Kidney (tissue), 14 donors: ENCODE data around the gene CSKMT. TPM values are rescaled to one million over a fixed set of nuclear protein-coding genes. Genes with fewer than 3 reads are reported as not detected.

Experiments used
- DNase-seq, 5 donors: peaks; one replicate each; pipeline ENCODE4 v3.0.0-alpha.2; 2013 to 2020
- FAIRE-seq: peaks from 2 replicates; lab custom pipeline; 2012; peaks lifted over from hg19 to GRCh38; lab: Jason Lieb, UNC
- H3K27ac ChIP-seq, 2 donors: one replicate each; pipeline ENCODE4 v1.7.0; 2013; ENCODE audit warnings: low read depth in 2 of 2, low read length in 2 of 2, inconsistent platforms in 1 of 2
- H3K27me3 ChIP-seq: one replicate; pipeline ENCODE4 v1.7.1; 2013; ENCODE audit warnings: low read length, inconsistent platforms; ENCODE audit not compliant: control insufficient read depth, insufficient read depth
- H3K36me3 ChIP-seq, 3 donors: one replicate each; pipeline versions ENCODE4 v1.7.0 to v1.7.1; 2013; ENCODE audit warnings: low read length in 3 of 3, control low read depth in 1 of 3, inconsistent platforms in 1 of 3; ENCODE audit not compliant: insufficient read depth in 3 of 3, control insufficient read depth in 2 of 3
- H3K4me1 ChIP-seq, 3 donors: one replicate each; pipeline versions ENCODE4 v1.7.0 to v1.7.1; 2013; ENCODE audit warnings: low read length in 3 of 3, inconsistent platforms in 1 of 3, low read depth in 1 of 3; ENCODE audit not compliant: control insufficient read depth in 2 of 3, insufficient read depth in 2 of 3
- H3K4me3 ChIP-seq, 3 donors: one replicate each; pipeline versions ENCODE4 v1.7.0 to v1.8.1; 2013; ENCODE audit warnings: low read length in 3 of 3, control low read depth in 1 of 3, inconsistent platforms in 1 of 3
- H3K9ac ChIP-seq, 3 donors: one replicate each; pipeline versions ENCODE4 v1.7.0 to v1.7.1; 2013; ENCODE audit warnings: low read length in 3 of 3, control low read depth in 1 of 3, inconsistent platforms in 1 of 3
- H3K9me3 ChIP-seq, 3 donors: one replicate each; pipeline versions ENCODE4 v1.7.0 to v1.7.1; 2013; ENCODE audit warnings: low read length in 3 of 3, control low read depth in 1 of 3, inconsistent platforms in 1 of 3; ENCODE audit not compliant: control insufficient read depth in 2 of 3, insufficient read depth in 1 of 3
- intact Hi-C: fragments of 100-400 bp; cut with DNase I; formaldehyde crosslinking; loops from one replicate; pipeline ENCODE4 v1.11.1; 2022
- polyA plus RNA-seq: library from polyadenylated mRNA; stranded (reverse); fragments of 350-450 nt; fragmentation: Illumina TruSeq; extraction: RNeasy Lipid Tissue Mini Kit (QIAGEN cat#74804); gene quantifications from one replicate; pipeline ENCODE4 v1.2.3, GENCODE V29; 2014; ENCODE audit warnings: low read depth, low replicate concordance; ENCODE audit not compliant: insufficient read depth
- total RNA-seq: library from RNA; stranded (reverse); fragmentation: NEBNext Ultra II Directional; extraction: Animal tissue kit (Norgen Biotek cat#: 25700); gene quantifications from one replicate; pipeline ENCODE4 v1.2.1, GENCODE V29; 2021
- TF ChIP-seq, protein P1 (sequence below): IDR thresholded peaks from 3 replicates; pipeline ENCODE4 v1.5.1; 2012; ENCODE audit warnings: mild to moderate bottlenecking, moderate library complexity, borderline replicate concordance; ENCODE audit not compliant: insufficient read depth; ENCODE audit errors: extremely low read depth
- donor health status: control.
- donor health status: control.
- donor health status: control.
- donor health status: control.
- donor health status: control.
- donor health status: DM: yes; HTN: yes; CAD: no.
- donor health status: Normal renal cell carcinoma (clear cell type).

CSKMT gene
- total and polyA plus RNA-seq, 2 donors from 2014 or later: 8.2 to 12.1 TPM

DNA sequence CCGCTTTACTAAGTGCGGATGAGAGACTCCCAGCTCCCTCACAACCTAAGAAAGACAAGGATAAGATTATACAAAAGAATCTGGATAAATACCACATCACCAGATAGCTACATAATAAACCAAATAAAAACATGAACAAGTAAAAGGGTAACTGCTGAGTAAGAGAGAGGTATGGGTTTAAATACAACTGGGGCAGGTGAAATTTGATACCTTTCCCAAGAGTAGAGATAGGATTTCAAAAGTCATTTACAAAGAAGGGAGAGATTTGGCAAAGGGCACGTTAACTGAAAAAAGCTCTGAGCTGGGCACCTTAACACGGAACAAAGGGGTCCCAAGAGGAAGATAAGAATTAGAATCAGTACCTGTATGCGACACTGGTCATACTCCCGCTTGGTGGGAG lies 12.0 kb downstream of the CSKMT start:
- intact Hi-C loops: no loop called here
- Histone ChIP-seq H3K4me3 (no peak overlapping the region), H3K4me1 (peaks cover 0 to 14% (median 8%) of the 10 kb centered on the region in 3 donors), H3K36me3 (peaks cover 0 to 5% (median 2%) of the 10 kb centered on the region in 3 donors), H3K27ac (no peak overlapping the region), H3K9me3 (no peaks in the 10 kb centered on the region), H3K9ac (no peak overlapping the region), H3K27me3 (no peaks in the 10 kb centered on the region)
- TF ChIP-seq, protein P1, sequence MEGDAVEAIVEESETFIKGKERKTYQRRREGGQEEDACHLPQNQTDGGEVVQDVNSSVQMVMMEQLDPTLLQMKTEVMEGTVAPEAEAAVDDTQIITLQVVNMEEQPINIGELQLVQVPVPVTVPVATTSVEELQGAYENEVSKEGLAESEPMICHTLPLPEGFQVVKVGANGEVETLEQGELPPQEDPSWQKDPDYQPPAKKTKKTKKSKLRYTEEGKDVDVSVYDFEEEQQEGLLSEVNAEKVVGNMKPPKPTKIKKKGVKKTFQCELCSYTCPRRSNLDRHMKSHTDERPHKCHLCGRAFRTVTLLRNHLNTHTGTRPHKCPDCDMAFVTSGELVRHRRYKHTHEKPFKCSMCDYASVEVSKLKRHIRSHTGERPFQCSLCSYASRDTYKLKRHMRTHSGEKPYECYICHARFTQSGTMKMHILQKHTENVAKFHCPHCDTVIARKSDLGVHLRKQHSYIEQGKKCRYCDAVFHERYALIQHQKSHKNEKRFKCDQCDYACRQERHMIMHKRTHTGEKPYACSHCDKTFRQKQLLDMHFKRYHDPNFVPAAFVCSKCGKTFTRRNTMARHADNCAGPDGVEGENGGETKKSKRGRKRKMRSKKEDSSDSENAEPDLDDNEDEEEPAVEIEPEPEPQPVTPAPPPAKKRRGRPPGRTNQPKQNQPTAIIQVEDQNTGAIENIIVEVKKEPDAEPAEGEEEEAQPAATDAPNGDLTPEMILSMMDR: no peak
- FAIRE-seq (no peak), DNase-seq (no peak)

DNA sequence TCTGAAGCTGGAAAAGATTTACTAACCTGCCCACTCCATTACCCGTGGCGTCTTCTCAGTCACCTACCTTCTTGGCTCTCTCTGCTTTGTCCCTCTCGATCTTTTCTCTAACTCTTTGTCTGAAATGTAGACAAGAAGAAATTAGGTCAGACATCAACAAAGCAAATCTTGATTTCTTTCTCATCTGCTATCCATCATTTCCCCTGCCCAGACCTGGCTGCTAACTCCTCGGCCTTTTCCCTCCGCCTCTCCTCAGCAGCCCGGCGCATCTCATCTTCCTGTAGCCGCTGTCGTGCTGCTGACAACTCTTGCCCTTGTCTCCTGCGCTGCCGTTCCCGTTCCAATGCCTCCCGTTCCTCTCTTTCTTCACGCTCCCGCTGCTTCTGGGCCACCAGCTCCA lies 12.6 kb downstream of the CSKMT start:
- Histone ChIP-seq H3K9me3 (no peaks in the 10 kb centered on the region), H3K27me3 (no peaks in the 10 kb centered on the region), H3K4me3 (peak overlapping the region in 2 of 3 donors; percentile 74 to 94), H3K36me3 (peaks cover 0 to 5% (median 2%) of the 10 kb centered on the region in 3 donors), H3K9ac (no peak overlapping the region), H3K4me1 (peaks cover 0 to 13% (median 8%) of the 10 kb centered on the region in 3 donors), H3K27ac (no peak overlapping the region)
- TF ChIP-seq, protein P1: no peak
- DNase-seq: no peak
- intact Hi-C loops: no loop called here
- no peak for FAIRE-seq

DNA sequence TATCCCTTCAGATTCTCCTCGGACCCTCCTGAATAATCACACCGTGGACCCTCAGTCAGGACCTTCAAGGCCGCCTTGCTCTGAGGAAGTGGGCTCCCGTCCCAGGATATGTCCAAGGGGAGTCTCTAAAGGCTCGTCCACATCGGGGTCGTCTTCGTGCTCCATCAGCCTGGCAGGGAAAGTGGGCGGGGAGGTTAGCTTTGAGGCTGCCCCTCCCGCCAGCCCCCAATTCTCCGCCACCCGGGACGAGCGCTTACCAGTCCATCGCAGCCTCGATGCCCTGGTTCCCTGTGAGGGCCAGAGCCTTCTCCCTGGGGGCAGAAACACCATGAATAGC lies 13.3 kb downstream of the CSKMT start:
- TF ChIP-seq, protein P1: no peak
- Histone ChIP-seq H3K27ac (peak overlapping the region; percentile 66 to 82), H3K9me3 (no peaks in the 10 kb centered on the region), H3K4me3 (peak overlapping the region; percentile 74 to 94 (median 86)), H3K27me3 (no peaks in the 10 kb centered on the region), H3K4me1 (peaks cover 0 to 8% (median 4%) of the 10 kb centered on the region in 3 donors), H3K9ac (peak overlapping the region; percentile 43 to 90 (median 88)), H3K36me3 (peaks cover 0 to 5% (median 2%) of the 10 kb centered on the region in 3 donors)
- DNase-seq (no peak), FAIRE-seq (no peak)
- intact Hi-C loops: no loop called here
